HG02870 (cell line): ENCODE data around the gene ABL1.
A peak's percentile ranks its signal among the peaks of the same experiment; 100 is the strongest.

Experiments used
- ATAC-seq: cut with Tn5 transposase; IDR thresholded peaks from one replicate; pipeline ENCODE4 v1.9.1; 2021; ENCODE audit warnings: mild to moderate bottlenecking, moderate library complexity; ENCODE audit not compliant: unreplicated experiment

Gene ABL1

GRCh38 chr9:130870491-130871381 lies 35.7 kb downstream of the ABL1 start:
- peak; percentile 91 for ATAC-seq

- ATAC-seq: no peak
These were observed 36.5 kb downstream of the ABL1 start for GRCh38 chr9:130871395-130872062.

- ATAC-seq: no peak
These were observed 37.0 kb downstream of the ABL1 start for GRCh38 chr9:130872093-130872492.

- no peak for ATAC-seq
These were observed 37.5 kb downstream of the ABL1 start for GRCh38 chr9:130872508-130872907.

GRCh38 chr9:130872912-130873503 lies 38.0 kb downstream of the ABL1 start:
- ATAC-seq: no peak

GRCh38 chr9:130873966-130874365 lies 38.9 kb downstream of the ABL1 start:
- no peak for ATAC-seq

GRCh38 chr9:130874783-130875182 lies 39.7 kb downstream of the ABL1 start:
- ATAC-seq: no peak

- ATAC-seq: no peak
These were observed 42.2 kb downstream of the ABL1 start for GRCh38 chr9:130877300-130877699.

- ATAC-seq: no peak
These were observed 43.2 kb downstream of the ABL1 start for GRCh38 chr9:130878295-130878694.

DNA sequence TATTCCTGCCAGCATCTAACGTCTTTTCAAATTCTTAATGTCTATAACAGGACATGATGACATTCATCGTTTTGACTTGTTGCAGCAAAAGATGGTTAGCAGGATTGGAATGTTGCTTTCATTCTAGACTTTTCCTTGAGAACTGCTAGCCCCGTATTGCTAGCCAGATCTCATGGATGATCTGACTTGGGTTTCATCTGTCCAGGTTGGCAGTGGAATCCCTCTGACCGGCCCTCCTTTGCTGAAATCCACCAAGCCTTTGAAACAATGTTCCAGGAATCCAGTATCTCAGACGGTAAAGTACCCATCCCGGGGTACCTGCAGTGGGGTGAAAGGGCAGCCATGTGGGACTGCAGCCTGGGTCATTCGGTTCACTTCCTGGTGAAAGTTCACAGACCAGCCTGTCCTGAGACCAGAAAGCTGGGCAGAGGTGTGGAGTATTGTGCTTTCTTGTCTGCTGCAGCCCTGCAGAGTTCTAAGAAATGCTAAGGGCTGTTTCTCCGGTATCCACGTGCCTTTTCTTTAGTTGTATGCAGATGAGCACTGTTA lies 44.9 kb downstream of the ABL1 start:
- ATAC-seq: no peak

GRCh38 chr9:130880599-130881220 lies 45.7 kb downstream of the ABL1 start:
- no peak for ATAC-seq

- ATAC-seq: no peak
These were observed 46.5 kb downstream of the ABL1 start for GRCh38 chr9:130881516-130881915.

- ATAC-seq: no peak
These were observed 47.7 kb downstream of the ABL1 start for GRCh38 chr9:130882696-130883225.

DNA sequence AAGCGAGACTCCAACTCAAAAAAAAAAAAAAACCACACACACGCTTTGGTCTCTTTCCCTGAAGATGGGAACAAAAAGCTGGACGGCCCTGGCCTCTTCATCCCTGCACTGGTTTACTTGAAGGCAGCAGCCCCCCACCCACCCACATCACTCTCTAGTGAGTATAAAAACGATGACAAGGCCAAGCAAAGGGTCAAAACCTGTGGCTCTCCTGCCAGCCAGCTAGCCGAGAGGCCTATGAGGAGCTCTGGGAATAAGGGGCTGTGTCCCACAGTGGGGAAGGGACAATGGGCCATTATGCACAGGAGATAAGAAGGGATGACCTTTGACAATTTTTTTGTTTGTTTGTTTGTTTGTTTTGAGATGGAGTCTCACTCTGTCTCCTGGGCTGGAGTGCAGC lies 48.4 kb downstream of the ABL1 start:
- ATAC-seq: no peak

DNA sequence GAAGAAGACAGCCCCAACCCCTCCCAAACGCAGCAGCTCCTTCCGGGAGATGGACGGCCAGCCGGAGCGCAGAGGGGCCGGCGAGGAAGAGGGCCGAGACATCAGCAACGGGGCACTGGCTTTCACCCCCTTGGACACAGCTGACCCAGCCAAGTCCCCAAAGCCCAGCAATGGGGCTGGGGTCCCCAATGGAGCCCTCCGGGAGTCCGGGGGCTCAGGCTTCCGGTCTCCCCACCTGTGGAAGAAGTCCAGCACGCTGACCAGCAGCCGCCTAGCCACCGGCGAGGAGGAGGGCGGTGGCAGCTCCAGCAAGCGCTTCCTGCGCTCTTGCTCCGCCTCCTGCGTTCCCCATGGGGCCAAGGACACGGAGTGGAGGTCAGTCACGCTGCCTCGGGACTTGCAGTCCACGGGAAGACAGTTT lies 49.1 kb downstream of the ABL1 start:
- no peak for ATAC-seq

GRCh38 chr9:130884542-130885483 lies 49.8 kb downstream of the ABL1 start:
- no peak for ATAC-seq

DNA sequence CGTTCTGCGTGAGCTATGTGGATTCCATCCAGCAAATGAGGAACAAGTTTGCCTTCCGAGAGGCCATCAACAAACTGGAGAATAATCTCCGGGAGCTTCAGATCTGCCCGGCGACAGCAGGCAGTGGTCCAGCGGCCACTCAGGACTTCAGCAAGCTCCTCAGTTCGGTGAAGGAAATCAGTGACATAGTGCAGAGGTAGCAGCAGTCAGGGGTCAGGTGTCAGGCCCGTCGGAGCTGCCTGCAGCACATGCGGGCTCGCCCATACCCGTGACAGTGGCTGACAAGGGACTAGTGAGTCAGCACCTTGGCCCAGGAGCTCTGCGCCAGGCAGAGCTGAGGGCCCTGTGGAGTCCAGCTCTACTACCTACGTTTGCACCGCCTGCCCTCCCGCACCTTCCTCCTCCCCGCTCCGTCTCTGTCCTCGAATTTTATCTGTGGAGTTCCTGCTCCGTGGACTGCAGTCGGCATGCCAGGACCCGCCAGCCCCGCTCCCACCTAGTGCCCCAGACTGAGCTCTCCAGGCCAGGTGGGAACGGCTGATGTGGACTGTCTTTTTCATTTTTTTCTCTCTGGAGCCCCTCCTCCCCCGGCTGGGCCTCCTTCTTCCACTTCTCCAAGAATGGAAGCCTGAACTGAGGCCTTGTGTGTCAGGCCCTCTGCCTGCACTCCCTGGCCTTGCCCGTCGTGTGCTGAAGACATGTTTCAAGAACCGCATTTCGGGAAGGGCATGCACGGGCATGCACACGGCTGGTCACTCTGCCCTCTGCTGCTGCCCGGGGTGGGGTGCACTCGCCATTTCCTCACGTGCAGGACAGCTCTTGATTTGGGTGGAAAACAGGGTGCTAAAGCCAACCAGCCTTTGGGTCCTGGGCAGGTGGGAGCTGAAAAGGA lies 50.7 kb downstream of the ABL1 start:
- no peak for ATAC-seq

- no peak for ATAC-seq
These were observed 51.9 kb downstream of the ABL1 start for GRCh38 chr9:130886981-130887380.
